ENCODE results near the gene MRPL12. TPM values are rescaled to one million over a fixed set of nuclear protein-coding genes. Genes with fewer than 3 reads are reported as not detected.

Gene MRPL12
- total and polyA plus RNA-seq, 9 of the 15 experiments (the other 6 are each of a cell fraction or from before 2014, with no cell fraction given), result 0.94 to 338 (median 100) TPM

DNA sequence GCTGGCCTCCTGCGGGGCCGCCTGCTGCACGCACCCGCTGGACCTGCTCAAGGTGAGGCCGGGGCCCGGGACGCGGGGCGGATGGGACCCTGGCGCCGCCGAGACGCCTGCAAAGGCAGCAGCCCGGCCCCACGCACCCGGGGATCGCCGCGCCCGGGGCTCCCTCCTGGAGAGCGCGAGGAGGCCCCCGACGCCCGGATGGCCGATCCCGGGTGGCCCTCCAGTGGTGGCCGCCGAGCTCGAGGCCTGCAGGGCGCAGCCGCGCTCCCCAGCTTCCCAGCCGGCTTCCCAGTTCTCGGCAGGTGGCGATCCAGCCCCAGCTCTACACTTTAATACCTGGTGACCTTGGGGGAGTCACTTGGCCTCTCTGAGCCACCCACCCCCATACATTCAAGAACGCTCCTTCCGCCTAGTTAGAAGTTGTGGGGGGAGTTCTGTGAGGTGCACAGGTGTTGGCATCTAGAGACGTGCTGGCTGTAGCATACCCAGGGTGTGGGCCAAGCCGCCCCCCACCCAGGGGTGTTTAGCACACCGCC, 9.4 kb downstream of the MRPL12 start (continued):
- TF ChIP-seq TAF15 (IDR thresholded peaks at IDR 0.05; ENCODE audit: low read depth, low read length) (no peak), HLTF (IDR thresholded peaks at IDR 0.05) (no peak), POLR2A (conservative IDR thresholded peaks at IDR 0.05) (peak; percentile 47; the same call in 1 of the 2 replicates), PYGO2 (tag; IDR thresholded peaks at IDR 0.05) (no peak), MCM7 (IDR thresholded peaks at IDR 0.05) (no peak), ILF3 (IDR thresholded peaks at IDR 0.05; ENCODE audit: borderline replicate concordance) (peak; percentile 54; the same call in 1 of the 2 replicates), TRIM28 (IDR thresholded peaks at IDR 0.05) (no peak), CTBP1 (IDR thresholded peaks at IDR 0.05; ENCODE audit: borderline replicate concordance) (0 out of 2 replicates have a peak, but pooled peaks have one; percentile 39), ZNF354B (CRISPR knock-in tag; IDR thresholded peaks at IDR 0.05) (no peak), HIVEP1 (CRISPR knock-in tag; IDR thresholded peaks at IDR 0.05) (no peak), ZNF347 (CRISPR knock-in tag; IDR thresholded peaks at IDR 0.05; ENCODE audit: low read depth) (no peak), ZNF41 (CRISPR knock-in tag; conservative IDR thresholded peaks at IDR 0.05) (no peak)
- TF ChIP-seq, protein P1, sequence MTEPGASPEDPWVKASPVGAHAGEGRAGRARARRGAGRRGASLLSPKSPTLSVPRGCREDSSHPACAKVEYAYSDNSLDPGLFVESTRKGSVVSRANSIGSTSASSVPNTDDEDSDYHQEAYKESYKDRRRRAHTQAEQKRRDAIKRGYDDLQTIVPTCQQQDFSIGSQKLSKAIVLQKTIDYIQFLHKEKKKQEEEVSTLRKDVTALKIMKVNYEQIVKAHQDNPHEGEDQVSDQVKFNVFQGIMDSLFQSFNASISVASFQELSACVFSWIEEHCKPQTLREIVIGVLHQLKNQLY (CRISPR knock-in tag; conservative IDR thresholded peaks at IDR 0.05), result no peak
- TF ChIP-seq, protein P2, sequence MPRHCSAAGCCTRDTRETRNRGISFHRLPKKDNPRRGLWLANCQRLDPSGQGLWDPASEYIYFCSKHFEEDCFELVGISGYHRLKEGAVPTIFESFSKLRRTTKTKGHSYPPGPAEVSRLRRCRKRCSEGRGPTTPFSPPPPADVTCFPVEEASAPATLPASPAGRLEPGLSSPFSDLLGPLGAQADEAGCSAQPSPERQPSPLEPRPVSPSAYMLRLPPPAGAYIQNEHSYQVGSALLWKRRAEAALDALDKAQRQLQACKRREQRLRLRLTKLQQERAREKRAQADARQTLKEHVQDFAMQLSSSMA (CRISPR knock-in tag; IDR thresholded peaks at IDR 0.05), result no peak
- TF ChIP-seq, protein P3, sequence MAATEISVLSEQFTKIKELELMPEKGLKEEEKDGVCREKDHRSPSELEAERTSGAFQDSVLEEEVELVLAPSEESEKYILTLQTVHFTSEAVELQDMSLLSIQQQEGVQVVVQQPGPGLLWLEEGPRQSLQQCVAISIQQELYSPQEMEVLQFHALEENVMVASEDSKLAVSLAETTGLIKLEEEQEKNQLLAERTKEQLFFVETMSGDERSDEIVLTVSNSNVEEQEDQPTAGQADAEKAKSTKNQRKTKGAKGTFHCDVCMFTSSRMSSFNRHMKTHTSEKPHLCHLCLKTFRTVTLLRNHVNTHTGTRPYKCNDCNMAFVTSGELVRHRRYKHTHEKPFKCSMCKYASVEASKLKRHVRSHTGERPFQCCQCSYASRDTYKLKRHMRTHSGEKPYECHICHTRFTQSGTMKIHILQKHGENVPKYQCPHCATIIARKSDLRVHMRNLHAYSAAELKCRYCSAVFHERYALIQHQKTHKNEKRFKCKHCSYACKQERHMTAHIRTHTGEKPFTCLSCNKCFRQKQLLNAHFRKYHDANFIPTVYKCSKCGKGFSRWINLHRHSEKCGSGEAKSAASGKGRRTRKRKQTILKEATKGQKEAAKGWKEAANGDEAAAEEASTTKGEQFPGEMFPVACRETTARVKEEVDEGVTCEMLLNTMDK (IDR thresholded peaks at IDR 0.05; ENCODE audit: borderline replicate concordance, insufficient read depth, low read depth, low read length, poor library complexity, severe bottlenecking), result peak; percentile 68
- TF ChIP-seq, protein P4, sequence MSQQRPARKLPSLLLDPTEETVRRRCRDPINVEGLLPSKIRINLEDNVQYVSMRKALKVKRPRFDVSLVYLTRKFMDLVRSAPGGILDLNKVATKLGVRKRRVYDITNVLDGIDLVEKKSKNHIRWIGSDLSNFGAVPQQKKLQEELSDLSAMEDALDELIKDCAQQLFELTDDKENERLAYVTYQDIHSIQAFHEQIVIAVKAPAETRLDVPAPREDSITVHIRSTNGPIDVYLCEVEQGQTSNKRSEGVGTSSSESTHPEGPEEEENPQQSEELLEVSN (IDR thresholded peaks at IDR 0.05; ENCODE audit: borderline replicate concordance in 1 of 2, extremely low read depth in 1 of 2, insufficient read depth in 1 of 2, insufficient read length in 1 of 2, low read depth in 1 of 2, low read length in 1 of 2, poor library complexity in 1 of 2, severe bottlenecking in 1 of 2), result peak in 1 of 2 experiments; percentile 63
- TF ChIP-seq, protein P5, sequence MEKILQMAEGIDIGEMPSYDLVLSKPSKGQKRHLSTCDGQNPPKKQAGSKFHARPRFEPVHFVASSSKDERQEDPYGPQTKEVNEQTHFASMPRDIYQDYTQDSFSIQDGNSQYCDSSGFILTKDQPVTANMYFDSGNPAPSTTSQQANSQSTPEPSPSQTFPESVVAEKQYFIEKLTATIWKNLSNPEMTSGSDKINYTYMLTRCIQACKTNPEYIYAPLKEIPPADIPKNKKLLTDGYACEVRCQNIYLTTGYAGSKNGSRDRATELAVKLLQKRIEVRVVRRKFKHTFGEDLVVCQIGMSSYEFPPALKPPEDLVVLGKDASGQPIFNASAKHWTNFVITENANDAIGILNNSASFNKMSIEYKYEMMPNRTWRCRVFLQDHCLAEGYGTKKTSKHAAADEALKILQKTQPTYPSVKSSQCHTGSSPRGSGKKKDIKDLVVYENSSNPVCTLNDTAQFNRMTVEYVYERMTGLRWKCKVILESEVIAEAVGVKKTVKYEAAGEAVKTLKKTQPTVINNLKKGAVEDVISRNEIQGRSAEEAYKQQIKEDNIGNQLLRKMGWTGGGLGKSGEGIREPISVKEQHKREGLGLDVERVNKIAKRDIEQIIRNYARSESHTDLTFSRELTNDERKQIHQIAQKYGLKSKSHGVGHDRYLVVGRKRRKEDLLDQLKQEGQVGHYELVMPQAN (IDR thresholded peaks at IDR 0.05; ENCODE audit: borderline replicate concordance), result no peak
- TF ChIP-seq, protein P6, sequence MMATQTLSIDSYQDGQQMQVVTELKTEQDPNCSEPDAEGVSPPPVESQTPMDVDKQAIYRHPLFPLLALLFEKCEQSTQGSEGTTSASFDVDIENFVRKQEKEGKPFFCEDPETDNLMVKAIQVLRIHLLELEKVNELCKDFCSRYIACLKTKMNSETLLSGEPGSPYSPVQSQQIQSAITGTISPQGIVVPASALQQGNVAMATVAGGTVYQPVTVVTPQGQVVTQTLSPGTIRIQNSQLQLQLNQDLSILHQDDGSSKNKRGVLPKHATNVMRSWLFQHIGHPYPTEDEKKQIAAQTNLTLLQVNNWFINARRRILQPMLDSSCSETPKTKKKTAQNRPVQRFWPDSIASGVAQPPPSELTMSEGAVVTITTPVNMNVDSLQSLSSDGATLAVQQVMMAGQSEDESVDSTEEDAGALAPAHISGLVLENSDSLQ (IDR thresholded peaks at IDR 0.05), result no peak
